ACC112 (cell line): ENCODE results near the gene CDKN1B.

ENCODE experiments used
- H2AFZ ChIP-seq: fragments of 200-600 bp; sonication (generic); one replicate; pipeline ENCODE4 v1.6.0; 2017; ENCODE audit warnings: antibody characterized with exemption, low read length; ENCODE audit not compliant: unreplicated experiment
- H3K27ac ChIP-seq: fragments of 200-600 bp; sonication (generic); 2 replicates; pipeline ENCODE4 v1.5.1; 2014; ENCODE audit warnings: low read depth, mild to moderate bottlenecking, antibody characterized with exemption, low read length, moderate library complexity
- H3K27me3 ChIP-seq: fragments of 200-600 bp; sonication (generic); 2 replicates; pipeline ENCODE4 v1.6.1; 2014; ENCODE audit warnings: mild to moderate bottlenecking, antibody characterized with exemption, low read length, moderate library complexity, mixed read lengths; ENCODE audit not compliant: insufficient read depth
- H3K36me3 ChIP-seq: fragments of 200-600 bp; sonication (generic); 2 replicates; pipeline ENCODE4 v1.6.1; 2016; ENCODE audit warnings: mild to moderate bottlenecking, antibody characterized with exemption, low read length, moderate library complexity, mixed read lengths; ENCODE audit not compliant: insufficient read depth
- H3K4me1 ChIP-seq: fragments of 200-600 bp; sonication (generic); one replicate; pipeline ENCODE4 v1.6.1; 2016; ENCODE audit warnings: low read length, mixed read lengths; ENCODE audit not compliant: insufficient read depth, unreplicated experiment, control insufficient read depth
- H3K4me3 ChIP-seq: fragments of 200-600 bp; sonication (generic); 2 replicates; pipeline ENCODE4 v1.5.1; 2014; ENCODE audit warnings: mild to moderate bottlenecking, low read depth, low read length
- H3K79me2 ChIP-seq: fragments of 200-600 bp; sonication (generic); one replicate; pipeline ENCODE4 v1.6.0; 2016; ENCODE audit warnings: low read length; ENCODE audit not compliant: control insufficient read depth, unreplicated experiment, insufficient read depth

CDKN1B gene

GRCh38 chr12:12701457-12701856, 15.7 kb upstream of the CDKN1B start:
- H3K27me3 ChIP-seq = no peaks in the 10 kb centered on the region
- H2AFZ ChIP-seq = no peak overlapping the region
- no peaks in the 10 kb centered on the region for H3K79me2 ChIP-seq
- H3K36me3 ChIP-seq = no peaks in the 10 kb centered on the region
- H3K4me1 ChIP-seq = peaks cover 23% of the 10 kb centered on the region
- no peak overlapping the region for H3K27ac ChIP-seq
- no peak overlapping the region for H3K4me3 ChIP-seq

GRCh38 chr12:12704593-12705230, 12.5 kb upstream of the CDKN1B start:
- Histone ChIP-seq H3K27me3 (no peaks in the 10 kb centered on the region), H3K79me2 (no peaks in the 10 kb centered on the region), H3K4me1 (peaks cover 9% of the 10 kb centered on the region), H3K4me3 (no peak overlapping the region), H2AFZ (peak overlapping the region; percentile 15), H3K27ac (no peak overlapping the region), H3K36me3 (no peaks in the 10 kb centered on the region)

GRCh38 chr12:12705838-12706520, 11.2 kb upstream of the CDKN1B start:
- H3K27me3 ChIP-seq = no peaks in the 10 kb centered on the region
- H3K79me2 ChIP-seq = no peaks in the 10 kb centered on the region
- H3K27ac ChIP-seq = no peak overlapping the region
- no peaks in the 10 kb centered on the region for H3K36me3 ChIP-seq
- H2AFZ ChIP-seq = no peak overlapping the region
- no peak overlapping the region for H3K4me3 ChIP-seq
- peaks cover 9% of the 10 kb centered on the region for H3K4me1 ChIP-seq

- no peak overlapping the region for H3K27ac ChIP-seq
- peaks cover 22% of the 10 kb centered on the region for H3K4me1 ChIP-seq
- H3K27me3 ChIP-seq = no peaks in the 10 kb centered on the region
- peaks cover 17% of the 10 kb centered on the region for H3K79me2 ChIP-seq
- peak overlapping the region; percentile 89 for H2AFZ ChIP-seq
- peaks cover 6% of the 10 kb centered on the region; the same call in 1 of the 2 replicates for H3K36me3 ChIP-seq
- H3K4me3 ChIP-seq = peak overlapping the region; percentile 95
Measured at GRCh38 chr12:12713932-12714275, 3.3 kb upstream of the CDKN1B start.

GRCh38 chr12:12714276-12715021, 2.7 kb upstream of the CDKN1B start:
- Histone ChIP-seq H2AFZ (peak overlapping the region; percentile 89), H3K4me3 (peak overlapping the region; percentile 95), H3K4me1 (peaks cover 22% of the 10 kb centered on the region), H3K27ac (no peak overlapping the region), H3K79me2 (peaks cover 23% of the 10 kb centered on the region), H3K36me3 (peaks cover 11% of the 10 kb centered on the region; the same call in 1 of the 2 replicates), H3K27me3 (no peaks in the 10 kb centered on the region)

GRCh38 chr12:12715128-12715458, 2.1 kb upstream of the CDKN1B start:
- peaks cover 22% of the 10 kb centered on the region for H3K4me1 ChIP-seq
- peak overlapping the region; percentile 89 for H2AFZ ChIP-seq
- no peaks in the 10 kb centered on the region for H3K27me3 ChIP-seq
- H3K4me3 ChIP-seq = peak overlapping the region; percentile 95
- peaks cover 12% of the 10 kb centered on the region; the same call in 1 of the 2 replicates for H3K36me3 ChIP-seq
- H3K27ac ChIP-seq = peak overlapping the region; percentile 97; the same call in 1 of the 2 replicates
- H3K79me2 ChIP-seq = peaks cover 29% of the 10 kb centered on the region

- Histone ChIP-seq H2AFZ (peak overlapping the region; percentile 89), H3K4me3 (peak overlapping the region; percentile 95), H3K27ac (peak overlapping the region; percentile 97), H3K4me1 (peaks cover 24% of the 10 kb centered on the region), H3K79me2 (peaks cover 34% of the 10 kb centered on the region), H3K36me3 (peaks cover 14% of the 10 kb centered on the region), H3K27me3 (no peaks in the 10 kb centered on the region)
Measured at GRCh38 chr12:12715459-12716150, 1.6 kb upstream of the CDKN1B start.

GRCh38 chr12:12716151-12716792, 896 bp upstream of the CDKN1B start:
- Histone ChIP-seq H2AFZ (peak overlapping the region; percentile 89), H3K79me2 (peaks cover 41% of the 10 kb centered on the region), H3K27me3 (no peaks in the 10 kb centered on the region), H3K4me3 (peak overlapping the region; percentile 95), H3K36me3 (peaks cover 19% of the 10 kb centered on the region), H3K4me1 (peaks cover 31% of the 10 kb centered on the region), H3K27ac (peak overlapping the region; percentile 97)

- H3K36me3 ChIP-seq = peaks cover 19% of the 10 kb centered on the region
- H3K4me3 ChIP-seq = peak overlapping the region; percentile 95
- H3K27ac ChIP-seq = peak overlapping the region; percentile 97
- no peaks in the 10 kb centered on the region for H3K27me3 ChIP-seq
- peaks cover 36% of the 10 kb centered on the region for H3K4me1 ChIP-seq
- H2AFZ ChIP-seq = no peak overlapping the region
- peaks cover 56% of the 10 kb centered on the region for H3K79me2 ChIP-seq
Measured at GRCh38 chr12:12717586-12718380, 615 bp downstream of the CDKN1B start.
